SK-N-MC (cell line): ENCODE data around the gene ELMOD3.

Experiments used
- EZH2 ChIP-seq: fragments of 200-600 bp; sonication (generic); IDR thresholded peaks from one replicate; pipeline ENCODE4 v1.6.1; 2017; ENCODE audit warnings: antibody characterized with exemption
- FOXP2 ChIP-seq: optimal IDR thresholded peaks from 2 replicates; pipeline ENCODE3; 2011; ENCODE audit warnings: mild to moderate bottlenecking, moderate library complexity; ENCODE audit not compliant: insufficient read depth; ENCODE audit errors: extremely low read length, control extremely low read depth
- POLR2AphosphoS5 ChIP-seq: IDR thresholded peaks from 2 replicates; pipeline ENCODE4 v1.6.1; 2012; ENCODE audit warnings: mild to moderate bottlenecking, low read depth, low read length, borderline replicate concordance

GRCh38 chr2:85369500-85369899, 14.9 kb downstream of the ELMOD3 start:
- TF ChIP-seq POLR2AphosphoS5, result no peak
- no peak for TF ChIP-seq EZH2
- TF ChIP-seq FOXP2, result no peak
